ENCODE results near the gene PDZD7. TPM values are rescaled to one million over a fixed set of nuclear protein-coding genes. Genes with fewer than 3 reads are reported as not detected.

The PDZD7 gene
- total and polyA plus RNA-seq, 4 donors, result 0.06 to 0.09 (median 0.07) TPM; not detected in 1

DNA sequence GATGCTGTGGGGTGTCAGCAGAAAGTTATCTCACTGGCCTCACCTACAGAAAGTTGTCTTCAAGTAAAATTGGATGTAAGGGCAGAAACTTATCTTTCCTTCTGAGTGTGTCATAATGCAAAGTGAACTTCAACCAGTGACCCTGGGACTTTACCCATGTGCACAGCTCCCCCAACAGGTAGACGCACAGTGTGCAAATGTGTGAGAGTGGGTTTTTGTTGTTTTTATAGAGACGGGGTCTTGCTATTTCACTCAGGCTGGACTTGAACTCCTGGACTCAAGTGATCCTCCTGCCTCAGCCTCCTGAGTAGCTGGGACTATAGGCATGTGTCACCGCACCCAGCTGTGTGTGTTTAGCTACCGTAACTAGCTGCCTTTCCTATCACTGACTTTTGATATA, 24.5 kb upstream of the PDZD7 start:
- 81% methylated on average over 4 of the region's 4 CpGs for WGBS
- TF ChIP-seq HNF4A (conservative IDR thresholded peaks at IDR 0.05), result peak in 1 of 2 donors; percentile 26
- TF ChIP-seq, protein P1, sequence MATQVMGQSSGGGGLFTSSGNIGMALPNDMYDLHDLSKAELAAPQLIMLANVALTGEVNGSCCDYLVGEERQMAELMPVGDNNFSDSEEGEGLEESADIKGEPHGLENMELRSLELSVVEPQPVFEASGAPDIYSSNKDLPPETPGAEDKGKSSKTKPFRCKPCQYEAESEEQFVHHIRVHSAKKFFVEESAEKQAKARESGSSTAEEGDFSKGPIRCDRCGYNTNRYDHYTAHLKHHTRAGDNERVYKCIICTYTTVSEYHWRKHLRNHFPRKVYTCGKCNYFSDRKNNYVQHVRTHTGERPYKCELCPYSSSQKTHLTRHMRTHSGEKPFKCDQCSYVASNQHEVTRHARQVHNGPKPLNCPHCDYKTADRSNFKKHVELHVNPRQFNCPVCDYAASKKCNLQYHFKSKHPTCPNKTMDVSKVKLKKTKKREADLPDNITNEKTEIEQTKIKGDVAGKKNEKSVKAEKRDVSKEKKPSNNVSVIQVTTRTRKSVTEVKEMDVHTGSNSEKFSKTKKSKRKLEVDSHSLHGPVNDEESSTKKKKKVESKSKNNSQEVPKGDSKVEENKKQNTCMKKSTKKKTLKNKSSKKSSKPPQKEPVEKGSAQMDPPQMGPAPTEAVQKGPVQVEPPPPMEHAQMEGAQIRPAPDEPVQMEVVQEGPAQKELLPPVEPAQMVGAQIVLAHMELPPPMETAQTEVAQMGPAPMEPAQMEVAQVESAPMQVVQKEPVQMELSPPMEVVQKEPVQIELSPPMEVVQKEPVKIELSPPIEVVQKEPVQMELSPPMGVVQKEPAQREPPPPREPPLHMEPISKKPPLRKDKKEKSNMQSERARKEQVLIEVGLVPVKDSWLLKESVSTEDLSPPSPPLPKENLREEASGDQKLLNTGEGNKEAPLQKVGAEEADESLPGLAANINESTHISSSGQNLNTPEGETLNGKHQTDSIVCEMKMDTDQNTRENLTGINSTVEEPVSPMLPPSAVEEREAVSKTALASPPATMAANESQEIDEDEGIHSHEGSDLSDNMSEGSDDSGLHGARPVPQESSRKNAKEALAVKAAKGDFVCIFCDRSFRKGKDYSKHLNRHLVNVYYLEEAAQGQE (IDR thresholded peaks at IDR 0.05), result no peak
- peaks cover 0 to 2% (median 0%) of the 10 kb centered on the region in 4 donors for H3K27me3 ChIP-seq (ENCODE audit: control insufficient read depth in 4 of 4, insufficient read depth in 4 of 4, low read length in 3 of 4)
- no peak overlapping the region for H3K4me3 ChIP-seq (ENCODE audit: low read depth in 1 of 3, low read length in 3 of 3)
- H3K27ac ChIP-seq (ENCODE audit: low read depth in 1 of 2, low read length in 2 of 2), result no peak overlapping the region
- peaks cover 2 to 11% (median 8%) of the 10 kb centered on the region in 4 donors for H3K4me1 ChIP-seq (ENCODE audit: control insufficient read depth in 4 of 4, insufficient read depth in 4 of 4, low read length in 3 of 4)
- H3K9ac ChIP-seq (ENCODE audit: low read depth in 1 of 2, low read length in 2 of 2), result no peak overlapping the region
- no peak for DNase-seq (ENCODE audit: low spot score)
- no peaks in the 10 kb centered on the region for H3K36me3 ChIP-seq (ENCODE audit: control insufficient read depth in 4 of 4, insufficient read depth in 3 of 4, low read depth in 1 of 4, low read length in 3 of 4)
- H3K9me3 ChIP-seq (ENCODE audit: control insufficient read depth in 4 of 4, low read length in 3 of 4), result no peaks in the 10 kb centered on the region

DNA sequence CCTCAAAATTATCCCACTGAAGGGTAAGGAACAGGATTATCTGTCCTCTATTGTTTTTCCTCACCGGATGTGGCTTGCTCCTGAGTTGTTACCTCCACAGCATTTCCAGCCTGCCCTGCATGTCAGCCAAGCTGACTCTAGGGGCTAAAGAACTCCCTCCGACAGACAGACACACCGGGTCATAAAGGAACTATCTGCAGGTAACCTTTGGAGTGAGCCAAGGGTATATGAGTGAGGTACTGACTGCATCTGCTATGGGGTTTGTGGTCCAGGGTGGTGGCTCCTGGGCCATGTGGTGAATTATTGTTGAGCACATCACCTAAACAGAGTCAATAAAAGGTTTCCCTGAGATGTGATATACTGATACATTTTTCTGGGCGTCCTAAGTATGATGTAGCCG, 23.9 kb upstream of the PDZD7 start:
- Histone ChIP-seq H3K4me1 (ENCODE audit: control insufficient read depth in 4 of 4, insufficient read depth in 4 of 4, low read length in 3 of 4) (peaks cover 0 to 11% (median 4%) of the 10 kb centered on the region in 4 donors), H3K4me3 (ENCODE audit: low read depth in 1 of 3, low read length in 3 of 3) (no peak overlapping the region), H3K27me3 (ENCODE audit: control insufficient read depth in 4 of 4, insufficient read depth in 4 of 4, low read length in 3 of 4) (peaks cover 0 to 2% (median under 1%) of the 10 kb centered on the region in 4 donors), H3K27ac (ENCODE audit: low read depth in 1 of 2, low read length in 2 of 2) (no peak overlapping the region), H3K36me3 (ENCODE audit: control insufficient read depth in 4 of 4, insufficient read depth in 3 of 4, low read depth in 1 of 4, low read length in 3 of 4) (no peaks in the 10 kb centered on the region), H3K9ac (ENCODE audit: low read depth in 1 of 2, low read length in 2 of 2) (no peak overlapping the region), H3K9me3 (ENCODE audit: control insufficient read depth in 4 of 4, low read length in 3 of 4) (no peaks in the 10 kb centered on the region)
- TF ChIP-seq HNF4A (conservative IDR thresholded peaks at IDR 0.05) (no peak), RXRA (IDR thresholded peaks at IDR 0.05) (no peak), RAD21 (IDR thresholded peaks at IDR 0.05) (no peak), SP1 (IDR thresholded peaks at IDR 0.05) (no peak), EGR1 (IDR thresholded peaks at IDR 0.05; ENCODE audit: low read depth in 2 of 2) (no peak), GABPA (IDR thresholded peaks at IDR 0.05 in 1 of 2, conservative IDR thresholded peaks at IDR 0.05 in 1 of 2) (no peak), TAF1 (conservative IDR thresholded peaks at IDR 0.05) (no peak), JUND (IDR thresholded peaks at IDR 0.05) (no peak), HNF4G (IDR thresholded peaks at IDR 0.05) (no peak)
- TF ChIP-seq, protein P2, sequence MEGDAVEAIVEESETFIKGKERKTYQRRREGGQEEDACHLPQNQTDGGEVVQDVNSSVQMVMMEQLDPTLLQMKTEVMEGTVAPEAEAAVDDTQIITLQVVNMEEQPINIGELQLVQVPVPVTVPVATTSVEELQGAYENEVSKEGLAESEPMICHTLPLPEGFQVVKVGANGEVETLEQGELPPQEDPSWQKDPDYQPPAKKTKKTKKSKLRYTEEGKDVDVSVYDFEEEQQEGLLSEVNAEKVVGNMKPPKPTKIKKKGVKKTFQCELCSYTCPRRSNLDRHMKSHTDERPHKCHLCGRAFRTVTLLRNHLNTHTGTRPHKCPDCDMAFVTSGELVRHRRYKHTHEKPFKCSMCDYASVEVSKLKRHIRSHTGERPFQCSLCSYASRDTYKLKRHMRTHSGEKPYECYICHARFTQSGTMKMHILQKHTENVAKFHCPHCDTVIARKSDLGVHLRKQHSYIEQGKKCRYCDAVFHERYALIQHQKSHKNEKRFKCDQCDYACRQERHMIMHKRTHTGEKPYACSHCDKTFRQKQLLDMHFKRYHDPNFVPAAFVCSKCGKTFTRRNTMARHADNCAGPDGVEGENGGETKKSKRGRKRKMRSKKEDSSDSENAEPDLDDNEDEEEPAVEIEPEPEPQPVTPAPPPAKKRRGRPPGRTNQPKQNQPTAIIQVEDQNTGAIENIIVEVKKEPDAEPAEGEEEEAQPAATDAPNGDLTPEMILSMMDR (IDR thresholded peaks at IDR 0.05; ENCODE audit: low read depth, low read length, missing input control), result no peak
- TF ChIP-seq, protein P3, sequence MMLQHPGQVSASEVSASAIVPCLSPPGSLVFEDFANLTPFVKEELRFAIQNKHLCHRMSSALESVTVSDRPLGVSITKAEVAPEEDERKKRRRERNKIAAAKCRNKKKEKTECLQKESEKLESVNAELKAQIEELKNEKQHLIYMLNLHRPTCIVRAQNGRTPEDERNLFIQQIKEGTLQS (IDR thresholded peaks at IDR 0.05), result no peak
- TF ChIP-seq, protein P4, sequence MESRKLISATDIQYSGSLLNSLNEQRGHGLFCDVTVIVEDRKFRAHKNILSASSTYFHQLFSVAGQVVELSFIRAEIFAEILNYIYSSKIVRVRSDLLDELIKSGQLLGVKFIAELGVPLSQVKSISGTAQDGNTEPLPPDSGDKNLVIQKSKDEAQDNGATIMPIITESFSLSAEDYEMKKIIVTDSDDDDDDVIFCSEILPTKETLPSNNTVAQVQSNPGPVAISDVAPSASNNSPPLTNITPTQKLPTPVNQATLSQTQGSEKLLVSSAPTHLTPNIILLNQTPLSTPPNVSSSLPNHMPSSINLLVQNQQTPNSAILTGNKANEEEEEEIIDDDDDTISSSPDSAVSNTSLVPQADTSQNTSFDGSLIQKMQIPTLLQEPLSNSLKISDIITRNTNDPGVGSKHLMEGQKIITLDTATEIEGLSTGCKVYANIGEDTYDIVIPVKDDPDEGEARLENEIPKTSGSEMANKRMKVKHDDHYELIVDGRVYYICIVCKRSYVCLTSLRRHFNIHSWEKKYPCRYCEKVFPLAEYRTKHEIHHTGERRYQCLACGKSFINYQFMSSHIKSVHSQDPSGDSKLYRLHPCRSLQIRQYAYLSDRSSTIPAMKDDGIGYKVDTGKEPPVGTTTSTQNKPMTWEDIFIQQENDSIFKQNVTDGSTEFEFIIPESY (IDR thresholded peaks at IDR 0.05), result no peak
- no peak for DNase-seq (ENCODE audit: low spot score)
- 88% methylated on average over 5 of the region's 5 CpGs for WGBS
